ENCODE measurements around the gene CAGE1.
"Not testable (repeated sequence)": the region's sequence is repeated elsewhere in the genome, so short reads cannot be mapped to it uniquely, and the experiment has no call there.

The CAGE1 gene

DNA sequence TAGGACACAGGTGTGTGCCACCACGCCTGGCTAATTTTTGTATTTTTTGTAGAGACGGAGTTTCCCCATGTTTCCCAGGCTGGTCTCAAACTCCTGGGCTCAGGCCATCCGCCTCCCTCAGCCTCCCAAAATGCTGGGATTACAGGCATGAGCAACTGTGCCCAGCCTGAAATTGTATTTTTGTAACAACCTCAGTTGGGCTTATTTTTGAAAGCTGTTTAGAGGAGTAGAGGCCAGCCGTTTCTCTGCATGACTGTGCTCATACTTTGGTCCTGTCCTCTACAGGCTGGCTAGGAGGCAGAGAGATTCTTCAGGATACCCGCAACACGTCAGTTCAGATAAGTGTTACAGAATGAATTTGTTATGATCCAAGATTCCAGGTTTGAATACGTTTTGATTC lies 22.1 kb downstream of the CAGE1 start:
- no peaks in the 10 kb centered on the region for H3K79me2 ChIP-seq (ENCODE audit: control insufficient read depth, low read length)
- no peak for TF ChIP-seq EZH2phosphoT487 (IDR thresholded peaks at IDR 0.05; ENCODE audit: borderline replicate concordance, low read length)
- TF ChIP-seq, protein P1, sequence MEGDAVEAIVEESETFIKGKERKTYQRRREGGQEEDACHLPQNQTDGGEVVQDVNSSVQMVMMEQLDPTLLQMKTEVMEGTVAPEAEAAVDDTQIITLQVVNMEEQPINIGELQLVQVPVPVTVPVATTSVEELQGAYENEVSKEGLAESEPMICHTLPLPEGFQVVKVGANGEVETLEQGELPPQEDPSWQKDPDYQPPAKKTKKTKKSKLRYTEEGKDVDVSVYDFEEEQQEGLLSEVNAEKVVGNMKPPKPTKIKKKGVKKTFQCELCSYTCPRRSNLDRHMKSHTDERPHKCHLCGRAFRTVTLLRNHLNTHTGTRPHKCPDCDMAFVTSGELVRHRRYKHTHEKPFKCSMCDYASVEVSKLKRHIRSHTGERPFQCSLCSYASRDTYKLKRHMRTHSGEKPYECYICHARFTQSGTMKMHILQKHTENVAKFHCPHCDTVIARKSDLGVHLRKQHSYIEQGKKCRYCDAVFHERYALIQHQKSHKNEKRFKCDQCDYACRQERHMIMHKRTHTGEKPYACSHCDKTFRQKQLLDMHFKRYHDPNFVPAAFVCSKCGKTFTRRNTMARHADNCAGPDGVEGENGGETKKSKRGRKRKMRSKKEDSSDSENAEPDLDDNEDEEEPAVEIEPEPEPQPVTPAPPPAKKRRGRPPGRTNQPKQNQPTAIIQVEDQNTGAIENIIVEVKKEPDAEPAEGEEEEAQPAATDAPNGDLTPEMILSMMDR (IDR thresholded peaks at IDR 0.05; ENCODE audit: low read depth, low read length, poor library complexity, severe bottlenecking) = no peak

DNA sequence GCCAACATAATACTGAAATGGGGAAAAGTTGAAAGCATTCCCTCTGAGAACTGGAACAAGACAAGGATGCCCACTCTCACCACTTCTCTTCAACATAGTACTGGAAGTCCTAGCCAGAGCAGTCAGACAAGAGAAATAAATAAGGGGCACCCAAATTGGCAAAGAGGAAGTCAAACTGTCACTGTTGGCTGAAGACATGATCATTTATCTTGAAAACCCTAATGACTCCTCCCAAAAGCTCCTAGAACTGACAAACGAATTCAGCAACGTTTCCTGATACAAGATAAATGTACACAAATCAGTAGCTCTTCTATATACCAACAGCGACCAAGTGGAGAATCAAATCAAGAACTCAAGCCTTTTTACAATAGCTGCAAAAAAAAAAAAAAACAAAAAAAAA lies 37.6 kb downstream of the CAGE1 start:
- not testable (repeated sequence) for H3K4me1 ChIP-seq (ENCODE audit: control insufficient read depth, low read length); H3K9me2 ChIP-seq (replicated peaks; ENCODE audit: control insufficient read depth, low read length); H3K27me3 ChIP-seq (ENCODE audit: control insufficient read depth, low read length); H3K9me3 ChIP-seq (ENCODE audit: control insufficient read depth, insufficient read depth, low read length); H3K4me2 ChIP-seq (ENCODE audit: low read length); H3K36me3 ChIP-seq (ENCODE audit: control insufficient read depth, low read length); H4K20me1 ChIP-seq (ENCODE audit: control insufficient read depth, insufficient read depth, low read depth, low read length); H3K27ac ChIP-seq (ENCODE audit: low read depth, low read length); H3F3A ChIP-seq (ENCODE audit: control insufficient read depth, insufficient read depth); H3K79me2 ChIP-seq (ENCODE audit: control insufficient read depth, low read length); H3K4me3 ChIP-seq (ENCODE audit: low read length)

More for the DNA sequence above, 22.1 kb downstream of the CAGE1 start:
- no peaks in the 10 kb centered on the region for H3F3A ChIP-seq (ENCODE audit: control insufficient read depth, insufficient read depth)
- no peaks in the 10 kb centered on the region for H3K4me1 ChIP-seq (ENCODE audit: control insufficient read depth, low read length)
- H3K36me3 ChIP-seq (ENCODE audit: control insufficient read depth, low read length) = no peaks in the 10 kb centered on the region
- H3K4me3 ChIP-seq (ENCODE audit: low read length) = no peak overlapping the region
- H3K4me2 ChIP-seq (ENCODE audit: low read length) = no peak overlapping the region
- no peaks in the 10 kb centered on the region for H4K20me1 ChIP-seq (ENCODE audit: control insufficient read depth, insufficient read depth, low read depth, low read length)
- H3K27me3 ChIP-seq (ENCODE audit: control insufficient read depth, low read length) = peaks cover 11% of the 10 kb centered on the region
- H3K27ac ChIP-seq (ENCODE audit: low read depth, low read length) = no peak overlapping the region
- H3K9me3 ChIP-seq (ENCODE audit: control insufficient read depth, insufficient read depth, low read length) = no peaks in the 10 kb centered on the region
- H3K9me2 ChIP-seq (replicated peaks; ENCODE audit: control insufficient read depth, low read length) = no peaks in the 10 kb centered on the region

DNA sequence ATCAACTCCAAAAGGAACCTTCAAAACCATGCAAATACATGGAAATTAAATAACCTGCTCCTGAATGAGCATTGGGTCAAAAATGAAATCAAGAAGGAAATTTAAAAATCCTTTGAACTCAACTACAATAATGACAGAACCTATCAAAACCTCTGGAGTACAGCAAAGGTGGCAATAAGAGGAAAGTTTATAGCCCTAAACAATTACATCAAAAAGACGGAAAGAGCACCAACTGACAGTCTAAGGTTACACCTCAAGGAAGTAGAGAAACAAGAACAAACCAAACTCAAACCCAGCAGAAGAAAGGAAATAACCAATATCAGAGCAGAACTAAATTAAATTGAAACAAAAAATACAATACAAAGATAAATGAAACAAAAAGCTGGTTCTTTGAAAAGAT lies 39.0 kb downstream of the CAGE1 start:
- not testable (repeated sequence) for H3K4me2 ChIP-seq (ENCODE audit: low read length); H3K9me2 ChIP-seq (replicated peaks; ENCODE audit: control insufficient read depth, low read length); H3K9me3 ChIP-seq (ENCODE audit: control insufficient read depth, insufficient read depth, low read length); H4K20me1 ChIP-seq (ENCODE audit: control insufficient read depth, insufficient read depth, low read depth, low read length); H3K4me3 ChIP-seq (ENCODE audit: low read length); H3K27ac ChIP-seq (ENCODE audit: low read depth, low read length); H3K36me3 ChIP-seq (ENCODE audit: control insufficient read depth, low read length); H3K79me2 ChIP-seq (ENCODE audit: control insufficient read depth, low read length); H3F3A ChIP-seq (ENCODE audit: control insufficient read depth, insufficient read depth); H3K4me1 ChIP-seq (ENCODE audit: control insufficient read depth, low read length); H3K27me3 ChIP-seq (ENCODE audit: control insufficient read depth, low read length)

DNA sequence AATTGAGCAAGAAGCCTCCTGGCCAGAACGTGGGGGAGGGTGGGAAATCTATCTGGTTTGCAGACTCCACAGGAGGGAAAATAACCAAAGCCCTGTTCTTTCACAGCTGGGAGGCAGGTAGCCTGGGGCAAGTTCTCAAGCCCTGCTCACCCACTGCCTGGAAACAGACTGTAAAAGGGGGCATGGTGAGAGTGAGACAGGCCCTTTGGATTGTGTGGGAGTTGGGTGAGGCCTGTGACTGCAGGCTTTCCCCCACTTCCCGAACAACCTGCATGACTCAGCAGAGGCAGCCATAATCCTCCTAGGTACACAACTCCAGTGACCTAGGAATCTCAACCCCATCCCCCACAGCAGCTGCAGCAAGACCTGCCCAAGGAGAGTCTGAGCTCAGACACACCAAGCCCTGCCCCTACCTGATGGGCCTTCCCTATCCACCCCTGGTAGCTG lies 42.0 kb downstream of the CAGE1 start:
- H3K9me2 ChIP-seq (replicated peaks; ENCODE audit: control insufficient read depth, low read length); H3K4me2 ChIP-seq (ENCODE audit: low read length); H3K4me3 ChIP-seq (ENCODE audit: low read length); H3K4me1 ChIP-seq (ENCODE audit: control insufficient read depth, low read length); H4K20me1 ChIP-seq (ENCODE audit: control insufficient read depth, insufficient read depth, low read depth, low read length); H3K9me3 ChIP-seq (ENCODE audit: control insufficient read depth, insufficient read depth, low read length); H3K27me3 ChIP-seq (ENCODE audit: control insufficient read depth, low read length); H3K79me2 ChIP-seq (ENCODE audit: control insufficient read depth, low read length); H3F3A ChIP-seq (ENCODE audit: control insufficient read depth, insufficient read depth); H3K36me3 ChIP-seq (ENCODE audit: control insufficient read depth, low read length); H3K27ac ChIP-seq (ENCODE audit: low read depth, low read length): not testable (repeated sequence)

DNA sequence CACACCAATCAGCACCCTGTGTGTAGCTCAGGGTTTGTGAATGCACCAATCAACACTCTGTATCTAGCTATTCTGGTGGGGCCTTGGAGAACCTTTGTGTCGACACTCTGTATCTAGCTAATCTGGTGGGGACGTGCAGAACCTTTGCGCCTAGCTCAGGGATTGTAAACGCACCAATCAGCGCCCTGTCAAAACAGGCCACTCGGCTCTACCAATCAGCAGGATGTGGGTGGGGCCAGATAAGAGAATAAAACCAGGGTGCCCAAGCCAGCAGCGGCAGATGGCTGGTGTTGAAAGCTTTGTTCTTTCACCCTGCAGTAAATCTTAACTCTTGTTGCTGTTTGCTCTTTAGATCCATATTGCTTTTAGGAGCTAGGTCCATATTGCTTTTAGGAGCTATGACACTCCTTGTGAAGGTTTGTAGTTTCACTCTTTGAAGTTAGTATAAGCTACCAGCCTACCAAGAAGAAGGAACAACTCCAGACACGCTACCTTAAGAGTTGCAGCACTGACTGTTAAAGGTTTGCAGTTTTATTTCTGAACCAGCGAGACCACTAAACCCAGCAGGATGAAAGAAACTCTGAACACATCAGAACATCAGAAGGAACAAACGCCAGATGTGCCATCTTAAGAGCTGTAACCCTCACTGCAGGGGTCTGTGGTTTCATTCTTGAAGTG lies 44.6 kb downstream of the CAGE1 start:
- not testable (repeated sequence) for H3F3A ChIP-seq (ENCODE audit: control insufficient read depth, insufficient read depth); H3K27ac ChIP-seq (ENCODE audit: low read depth, low read length); H3K4me3 ChIP-seq (ENCODE audit: low read length); H3K9me2 ChIP-seq (replicated peaks; ENCODE audit: control insufficient read depth, low read length); H4K20me1 ChIP-seq (ENCODE audit: control insufficient read depth, insufficient read depth, low read depth, low read length); H3K9me3 ChIP-seq (ENCODE audit: control insufficient read depth, insufficient read depth, low read length); H3K79me2 ChIP-seq (ENCODE audit: control insufficient read depth, low read length); H3K4me1 ChIP-seq (ENCODE audit: control insufficient read depth, low read length); H3K36me3 ChIP-seq (ENCODE audit: control insufficient read depth, low read length); H3K27me3 ChIP-seq (ENCODE audit: control insufficient read depth, low read length); H3K4me2 ChIP-seq (ENCODE audit: low read length)
